ENCODE results near the gene STIM2. TPM values are rescaled to one million over a fixed set of nuclear protein-coding genes. Genes with fewer than 3 reads are reported as not detected.

STIM2 gene
- total RNA-seq, 1 experiment from 2014 or later = 15.3 TPM

- DNase-seq (ENCODE audit: low read depth) = peak; percentile 41
Measured at GRCh38 chr4:26837993-26838842, 22.4 kb upstream of the STIM2 start.

- DNase-seq (ENCODE audit: low read depth) = no peak
Measured at GRCh38 chr4:26839016-26839415, 21.6 kb upstream of the STIM2 start.

- peak; percentile 24 for DNase-seq (ENCODE audit: low read depth)
Measured at GRCh38 chr4:26839534-26839951, 21.1 kb upstream of the STIM2 start.

DNA sequence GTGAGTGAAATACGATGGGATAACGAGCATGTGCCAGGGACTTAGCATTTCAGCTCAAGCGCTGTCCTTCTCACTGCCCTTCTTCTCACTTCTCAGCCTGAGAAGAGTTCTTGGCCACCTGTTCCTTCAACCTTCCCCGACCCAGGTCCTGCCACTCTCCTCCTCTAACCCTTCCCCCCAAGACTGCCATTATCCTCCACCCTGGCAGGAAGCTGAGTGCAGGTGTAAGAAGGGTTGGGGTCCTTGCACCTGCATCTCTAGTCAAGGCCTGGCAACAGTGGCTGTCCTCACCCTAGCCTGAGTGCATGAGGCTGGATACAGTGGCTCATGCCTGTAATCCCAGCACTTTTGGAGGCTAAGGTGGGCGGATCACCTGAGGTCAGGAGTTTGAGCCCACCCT, 19.9 kb upstream of the STIM2 start:
- DNase-seq (ENCODE audit: low read depth) = no peak

- no peak for DNase-seq (ENCODE audit: low read depth)
Measured at GRCh38 chr4:26842911-26843310, 17.7 kb upstream of the STIM2 start.

DNA sequence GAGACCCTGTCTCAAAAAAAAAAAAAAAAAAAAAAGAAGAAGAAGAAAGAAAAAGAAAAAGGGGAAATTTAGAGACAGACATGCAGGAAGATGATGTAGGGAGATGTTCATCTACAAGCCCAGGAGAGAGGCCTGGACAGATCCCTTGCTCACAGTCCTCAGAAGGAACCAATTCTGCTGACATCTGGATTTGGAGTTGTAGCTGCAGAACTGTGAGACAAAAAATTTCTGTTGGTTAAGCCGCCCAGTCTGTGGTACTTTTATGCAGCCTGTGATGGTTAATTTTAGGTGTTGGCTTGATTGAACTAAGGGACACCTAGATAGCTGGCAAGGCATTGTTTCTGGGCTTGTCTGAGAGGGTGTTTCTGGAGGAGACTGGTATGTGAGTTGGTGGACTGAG, 10.1 kb upstream of the STIM2 start:
- no peak for DNase-seq (ENCODE audit: low read depth)

GRCh38 chr4:26851129-26851528, 9.5 kb upstream of the STIM2 start:
- DNase-seq (ENCODE audit: low read depth) = no peak

GRCh38 chr4:26854701-26855100, 5.9 kb upstream of the STIM2 start:
- no peak for DNase-seq (ENCODE audit: low read depth)

DNA sequence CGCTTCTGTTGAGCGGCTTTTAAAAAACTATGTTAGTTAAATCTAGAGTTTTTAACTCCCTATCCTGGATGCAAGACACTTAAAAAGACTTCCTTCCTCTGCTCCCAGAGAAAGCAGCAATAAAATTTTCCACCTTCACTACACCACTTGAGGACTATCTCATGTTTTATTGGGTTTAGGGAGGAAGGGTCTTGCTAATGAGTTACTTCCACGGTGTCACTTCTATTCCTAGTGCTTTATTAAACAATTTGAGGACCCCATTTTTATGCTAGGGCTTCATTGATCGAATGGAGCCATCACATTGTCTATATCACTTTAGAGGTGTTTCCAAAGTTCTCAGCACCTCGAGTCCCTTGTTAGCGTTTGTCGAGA, 3.7 kb upstream of the STIM2 start:
- DNase-seq (ENCODE audit: low read depth) = no peak

DNA sequence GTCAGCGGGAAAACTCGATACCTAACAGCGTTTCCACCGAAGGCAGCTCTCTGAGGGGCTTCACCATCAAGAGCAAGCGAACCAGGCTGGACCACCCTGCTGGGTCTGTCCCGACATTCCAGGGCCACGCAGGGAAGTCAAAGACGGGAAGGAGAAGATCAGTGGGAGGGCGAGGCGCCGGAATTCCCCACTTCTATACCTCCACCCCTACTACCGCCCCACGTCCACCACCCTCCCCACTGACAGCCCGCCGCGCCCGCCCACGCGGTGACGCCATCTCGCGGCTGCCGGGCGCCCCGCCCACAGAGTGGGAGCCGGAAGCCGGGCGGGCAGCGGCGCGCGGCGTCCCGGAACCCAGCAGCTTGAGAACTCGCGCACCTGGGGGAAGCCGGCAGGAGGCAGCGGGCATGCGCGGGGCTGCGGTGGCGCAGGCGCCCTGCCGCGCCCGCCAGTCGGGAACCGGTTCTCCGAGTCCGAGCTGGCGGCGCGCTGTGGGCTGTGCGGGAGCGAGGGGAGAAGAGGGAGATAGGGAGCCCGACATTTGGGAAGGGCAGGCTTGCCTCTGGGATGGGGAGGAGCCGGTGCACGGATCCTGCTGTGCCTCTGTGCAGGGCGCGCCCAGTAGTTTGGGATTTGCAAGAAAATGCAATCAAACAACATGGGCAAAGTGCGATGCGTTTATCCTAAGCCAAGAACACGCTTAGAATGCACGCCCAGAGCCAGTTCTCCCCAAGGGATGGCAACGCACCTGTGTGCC, 3.2 kb upstream of the STIM2 start:
- peak; percentile 85 for DNase-seq (ENCODE audit: low read depth)

DNA sequence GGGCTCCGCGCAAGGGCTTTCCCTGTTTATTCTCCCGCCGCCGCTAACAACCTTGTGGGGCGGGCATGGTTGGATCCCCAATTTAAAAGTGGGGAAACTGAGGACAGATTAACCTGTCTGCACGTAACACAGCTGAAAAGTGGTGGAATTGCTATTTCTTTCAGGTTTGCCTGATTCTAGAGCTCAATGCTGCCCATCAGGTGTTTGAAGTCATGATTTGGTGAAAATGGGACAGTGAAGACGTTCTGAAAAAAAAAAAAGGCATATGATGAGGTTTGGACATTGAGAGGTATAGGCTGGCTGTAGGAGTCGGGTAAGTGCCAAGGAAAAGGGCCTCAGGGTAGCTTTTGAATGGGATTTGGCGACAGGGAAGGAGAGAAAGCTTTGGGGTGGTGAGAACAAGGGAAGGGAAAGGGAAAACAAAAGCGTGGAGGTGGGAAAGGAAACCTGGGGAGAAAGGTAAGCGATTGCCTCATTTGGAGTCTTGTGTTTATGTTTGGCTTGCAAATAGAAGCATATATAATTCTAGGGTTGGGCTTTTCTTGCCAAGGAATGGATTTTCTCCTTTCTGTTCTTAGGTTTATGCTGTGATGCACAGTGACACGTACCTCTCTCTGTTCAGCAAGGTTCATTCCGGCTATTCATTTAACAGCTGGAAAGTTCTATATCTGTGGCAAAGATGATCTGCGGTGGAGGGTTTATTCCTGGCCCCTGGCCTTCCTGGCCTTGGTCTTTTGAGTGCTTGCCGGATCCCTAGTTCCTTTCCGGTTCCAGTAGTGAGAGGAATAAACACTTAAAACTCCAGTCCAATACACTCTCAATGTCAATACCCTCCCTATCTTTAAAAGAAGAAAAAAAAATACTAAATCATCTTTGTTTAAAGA, 2.4 kb upstream of the STIM2 start:
- no peak for DNase-seq (ENCODE audit: low read depth)

GRCh38 chr4:26858947-26859401, 1.7 kb upstream of the STIM2 start:
- DNase-seq (ENCODE audit: low read depth) = no peak

- no peak for DNase-seq (ENCODE audit: low read depth)
Measured at GRCh38 chr4:26859762-26860156, 882 bp upstream of the STIM2 start.

GRCh38 chr4:26860922-26861433, 337 bp downstream of the STIM2 start:
- peak; percentile 70 for DNase-seq (ENCODE audit: low read depth)

DNA sequence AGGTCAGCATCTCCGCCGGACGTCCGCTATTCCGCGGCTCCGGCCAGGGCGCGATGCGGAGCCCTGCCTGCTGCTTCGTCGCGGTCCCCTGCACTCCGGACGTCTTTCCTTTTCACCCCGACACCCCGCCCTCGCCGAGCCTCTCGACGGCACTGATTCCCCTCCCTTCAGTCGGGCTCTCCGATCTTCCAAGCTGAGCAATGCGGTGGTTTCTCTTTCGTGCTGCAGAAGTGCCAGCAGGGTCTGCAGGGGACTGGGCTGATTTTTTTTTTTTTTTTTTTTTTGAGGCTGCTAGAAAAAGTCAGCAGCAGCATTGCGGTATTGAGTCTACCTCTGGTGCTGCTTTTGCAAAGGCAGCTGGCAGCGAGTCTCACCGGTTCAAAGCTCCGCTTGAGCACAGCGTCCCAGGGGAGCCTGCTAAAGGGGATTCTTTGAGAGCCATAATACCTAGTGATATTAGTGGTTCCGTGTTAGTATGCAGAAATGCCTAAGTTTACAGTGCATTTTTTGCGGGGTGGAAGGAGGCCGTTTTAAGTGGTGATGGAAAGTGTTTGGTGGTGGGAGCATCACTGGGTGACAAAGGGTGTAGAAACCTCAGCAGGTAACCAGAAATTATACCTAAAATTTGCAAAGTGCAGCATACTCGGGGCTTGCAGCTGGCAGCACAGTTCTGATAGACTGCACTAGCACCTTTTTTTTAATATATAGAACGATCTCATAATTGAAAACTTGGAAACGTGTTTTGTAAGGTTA, 969 bp downstream of the STIM2 start:
- peak; percentile 75 for DNase-seq (ENCODE audit: low read depth)

- no peak for DNase-seq (ENCODE audit: low read depth)
Measured at GRCh38 chr4:26862381-26862915, 1.8 kb downstream of the STIM2 start.

GRCh38 chr4:26863512-26863911, 2.9 kb downstream of the STIM2 start:
- DNase-seq (ENCODE audit: low read depth) = no peak

- no peak for DNase-seq (ENCODE audit: low read depth)
Measured at GRCh38 chr4:26864899-26865298, 4.3 kb downstream of the STIM2 start.

DNA sequence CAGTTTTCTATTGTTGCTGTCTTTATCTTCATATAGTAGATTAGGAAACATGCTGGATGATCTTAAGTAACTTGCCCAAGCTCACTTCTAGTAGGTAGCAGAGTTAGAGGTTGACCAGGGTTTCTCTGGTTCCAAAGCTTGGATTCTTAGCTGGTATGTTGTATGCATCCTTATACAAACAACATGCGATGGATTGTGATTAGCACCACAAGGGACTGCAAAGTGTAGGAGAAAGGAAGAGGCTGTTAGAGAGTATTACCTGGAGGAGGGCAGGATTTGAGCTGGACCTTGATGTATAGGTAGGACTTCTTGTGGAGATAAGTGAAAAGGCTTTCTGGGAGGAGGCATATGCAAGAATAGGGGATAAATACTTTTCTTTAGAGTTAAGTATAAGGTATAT, 5.6 kb downstream of the STIM2 start:
- DNase-seq (ENCODE audit: low read depth) = no peak

DNA sequence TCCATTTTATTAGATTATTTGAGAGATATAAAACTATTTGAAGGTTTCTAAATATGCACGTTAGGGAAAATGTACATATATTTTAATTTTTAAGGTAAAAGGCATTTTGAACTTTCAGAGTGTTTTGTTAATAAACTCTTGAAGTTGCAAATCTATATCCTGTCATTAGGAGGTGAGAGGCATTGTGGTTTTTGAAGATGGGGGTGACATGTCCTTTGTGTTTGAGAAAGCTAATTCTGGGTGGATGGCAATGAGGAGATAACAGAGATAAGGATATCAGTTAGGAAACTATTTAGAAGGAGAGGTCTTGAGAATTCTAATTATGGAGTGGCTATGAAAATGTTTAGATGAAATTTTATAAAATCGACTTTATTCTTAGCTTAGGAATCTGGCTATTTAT, 6.1 kb downstream of the STIM2 start:
- DNase-seq (ENCODE audit: low read depth) = no peak

All from Daoy (cell line).